Ovary (tissue), 9 donors: Measurements from ENCODE around the gene AANAT. TPM values are rescaled to one million over a fixed set of nuclear protein-coding genes. Genes with fewer than 3 reads are reported as not detected.

Experiments used
- DNase-seq, 5 donors: peaks; one replicate each; pipeline ENCODE4 v3.0.0-alpha.2; 2019 to 2020
- H3K27ac ChIP-seq, 2 donors: fragments of 200-600 bp; one replicate each; pipeline versions ENCODE4 v1.5.1 to v1.8.0; 2019 to 2022
- H3K27me3 ChIP-seq: fragments of 200-600 bp; one replicate; pipeline ENCODE4 v1.8.0; 2022
- H3K36me3 ChIP-seq: fragments of 200-600 bp; sonication (generic); one replicate; pipeline ENCODE4 v1.5.1; 2019
- H3K4me1 ChIP-seq: one replicate; pipeline ENCODE4 v1.8.1; 2013; ENCODE audit warnings: mild to moderate bottlenecking, moderate library complexity; ENCODE audit not compliant: insufficient read depth
- H3K4me3 ChIP-seq: fragments of 200-600 bp; sonication (generic); one replicate; pipeline ENCODE4 v1.5.1; 2017
- H3K9me3 ChIP-seq, 2 donors: fragments of 200-600 bp in 1 of 2; sonication (generic) in 1 of 2; one replicate each; pipeline versions ENCODE4 v1.5.1 to v1.8.1; 2013 to 2019; ENCODE audit warnings: mild to moderate bottlenecking in 1 of 2, moderate library complexity in 1 of 2
- CTCF ChIP-seq, 3 donors: fragments of 450-650 bp in 2 of 3; fragments of 200-600 bp in 1 of 3; IDR thresholded peaks; one replicate each; pipeline versions ENCODE4 v1.5.1 to v1.8.0; 2016 to 2022; ENCODE audit warnings: antibody characterized with exemption in 3 of 3, mild to moderate bottlenecking in 1 of 3
- EP300 ChIP-seq: sonication (generic); formaldehyde crosslinking; IDR thresholded peaks from one replicate; pipeline ENCODE4 v1.6.1; 2017; ENCODE audit warnings: antibody characterized with exemption
- POLR2A ChIP-seq: fragments of 450-650 bp; IDR thresholded peaks from one replicate; pipeline ENCODE4 v1.6.1; 2017; ENCODE audit warnings: antibody characterized with exemption, mild to moderate bottlenecking, moderate library complexity
- WGBS, 3 donors: extraction: QIAGEN DNeasy Blood & Tissue Kit in 1 of 3; methylation state at CpG; one replicate each; pipeline versions ENCODE4 v1.1.5 to v1.1.7; 2013 to 2017; 5-methylcytosine and 5-hydroxymethylcytosine counted together
- intact Hi-C, 4 donors: fragments of 100-400 bp; cut with DNase I; formaldehyde crosslinking; loops; one replicate each; pipeline versions ENCODE4 v1.11.0 to v1.15.1; 2022 to 2023
- polyA plus RNA-seq, 2 donors: library from polyadenylated mRNA; stranded (reverse); fragments of 200-250 nt in 1 of 2; fragments of 350-450 nt in 1 of 2; fragmentation: Illumina TruSeq in 1 of 2; extraction: RNeasy Lipid Tissue Mini Kit (QIAGEN cat#74804) in 1 of 2; gene quantifications; one replicate each; pipeline ENCODE4 v1.2.3, GENCODE V29; 2013 to 2014
- total RNA-seq, 7 donors: library from RNA; depleted of rRNA in 2 of 7; stranded (reverse); fragments of >200 nt in 2 of 7; fragmentation: NEBNext Ultra II Directional in 3 of 7; extraction: Animal tissue kit (Norgen Biotek cat#: 25700) in 3 of 7; gene quantifications; one replicate each; pipeline versions ENCODE4 v1.1.0 to v1.2.4, GENCODE V29; 2016 to 2023
- donor health status: DM: no; HTN: no; CAD: no; lungs with moderate emphysema.
- donor health status: DM: no; HTN: no; CAD: no.
- donor health status: Bipolar disorder and iron deficiency.
- donor health status: DM: yes; HTN: yes; CAD: no.
- donor health status: DM: no; HTN: no; CAD: no.
- donor health status: DM: yes; HTN: yes; CAD: no.

The AANAT gene
- total and polyA plus RNA-seq, 9 donors: not detected

GRCh38 chr17:76467809-76468633 lies 618 bp downstream of the AANAT start:
- intact Hi-C loops: loop anchor here (1.0 to 2.0 kb wide), 2 partner anchors 38 to 39 kb away; no protein-coding TSS in a partner anchor
- no peak for DNase-seq
- Histone ChIP-seq H3K4me1 (no peaks in the 10 kb centered on the region), H3K36me3 (no peaks in the 10 kb centered on the region), H3K4me3 (no peak overlapping the region), H3K27me3 (no peaks in the 10 kb centered on the region), H3K27ac (no peak overlapping the region), H3K9me3 (no peaks in the 10 kb centered on the region)
- TF ChIP-seq CTCF (IDR thresholded peaks at IDR 0.05): no peak
- no peak for TF ChIP-seq POLR2A
- TF ChIP-seq EP300: no peak
- WGBS, 3 donors: 71 to 73% (median 71%) methylated on average over 8 of the region's 8 CpGs

DNA sequence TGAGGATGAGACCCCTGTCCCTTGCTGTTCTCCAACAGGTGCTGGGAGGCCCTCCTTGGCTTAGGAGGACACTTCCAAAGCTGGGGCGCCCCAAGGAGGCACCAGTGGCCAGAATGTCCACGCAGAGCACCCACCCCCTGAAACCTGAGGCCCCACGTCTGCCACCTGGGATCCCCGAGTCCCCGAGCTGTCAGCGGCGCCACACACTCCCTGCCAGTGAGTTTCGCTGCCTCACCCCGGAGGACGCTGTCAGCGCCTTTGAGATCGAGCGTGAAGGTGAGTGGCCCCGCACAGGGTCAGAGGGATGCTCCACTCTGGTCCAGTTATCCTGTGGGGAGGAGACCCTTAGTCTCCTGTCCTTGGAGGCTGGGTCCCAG lies 1.2 kb downstream of the AANAT start:
- intact Hi-C loops: no loop called here
- DNase-seq: no peak
- Histone ChIP-seq H3K36me3 (no peaks in the 10 kb centered on the region), H3K4me1 (no peaks in the 10 kb centered on the region), H3K27ac (no peak overlapping the region), H3K27me3 (no peaks in the 10 kb centered on the region), H3K9me3 (no peaks in the 10 kb centered on the region), H3K4me3 (no peak overlapping the region)
- 89 to 90% (median 89%) methylated on average over 14 of the region's 14 CpGs for WGBS, 3 donors
- TF ChIP-seq CTCF (IDR thresholded peaks at IDR 0.05) (no peak), EP300 (no peak), POLR2A (no peak)

GRCh38 chr17:76469076-76469990 lies 1.9 kb downstream of the AANAT start:
- Histone ChIP-seq H3K9me3 (no peaks in the 10 kb centered on the region), H3K4me1 (no peaks in the 10 kb centered on the region), H3K27me3 (no peaks in the 10 kb centered on the region), H3K36me3 (no peaks in the 10 kb centered on the region), H3K27ac (no peak overlapping the region), H3K4me3 (no peak overlapping the region)
- WGBS, 3 donors: 90 to 93% (median 92%) methylated on average over 37 to 38 of the region's 38 CpGs
- intact Hi-C loops: no loop called here
- TF ChIP-seq POLR2A (no peak), EP300 (no peak), CTCF (IDR thresholded peaks at IDR 0.05) (no peak)
- DNase-seq: no peak

DNA sequence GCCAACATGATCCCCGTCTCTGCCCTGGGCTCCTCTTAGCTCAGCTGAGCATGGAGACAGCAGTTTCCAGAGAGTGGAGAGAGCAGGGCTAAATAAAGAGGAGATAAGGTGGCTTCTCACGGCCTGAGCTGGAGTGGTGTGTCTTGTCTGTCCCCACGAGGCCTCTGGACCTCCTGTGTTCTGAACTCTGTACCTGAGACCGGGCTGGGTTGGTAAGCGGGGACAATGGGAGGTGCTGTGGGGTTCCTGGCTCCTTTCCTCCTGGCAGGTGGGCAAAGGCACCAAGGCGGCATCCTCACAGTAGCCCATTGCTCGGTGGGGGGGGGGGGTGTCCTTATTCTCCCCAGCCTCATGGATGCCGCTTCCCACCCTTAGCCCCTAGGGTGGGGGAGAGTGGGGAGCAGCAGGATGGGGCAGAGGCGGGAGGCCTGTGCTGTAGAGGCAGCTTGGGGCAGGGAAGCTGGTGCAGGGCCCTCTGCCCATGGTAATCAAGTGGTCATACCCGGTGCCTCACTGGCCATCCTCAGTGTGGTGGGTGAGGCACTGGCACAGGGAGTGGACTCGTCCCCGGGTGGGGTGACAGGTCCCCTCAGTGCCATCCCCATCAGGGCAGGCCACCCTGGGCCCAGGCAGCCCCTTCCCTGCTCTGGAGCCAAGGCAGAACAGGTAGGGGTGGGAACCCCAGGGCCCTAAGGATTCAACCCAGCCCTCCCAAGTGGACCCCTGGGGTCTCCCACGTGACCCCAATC lies 2.8 kb downstream of the AANAT start:
- no peaks in the 10 kb centered on the region for H3K27me3 ChIP-seq
- H3K27ac ChIP-seq: no peak overlapping the region
- intact Hi-C loops: no loop called here
- DNase-seq: no peak
- no peak overlapping the region for H3K4me3 ChIP-seq
- H3K36me3 ChIP-seq: no peaks in the 10 kb centered on the region
- 84 to 88% (median 84%) methylated on average over 12 to 13 of the region's 13 CpGs for WGBS, 3 donors
- H3K9me3 ChIP-seq: no peaks in the 10 kb centered on the region
- TF ChIP-seq CTCF (IDR thresholded peaks at IDR 0.05) (no peak), POLR2A (no peak), EP300 (no peak)
- H3K4me1 ChIP-seq: no peaks in the 10 kb centered on the region
